H1 (cell line): ENCODE data around the gene ANKRD13B. TPM values are rescaled to one million over a fixed set of nuclear protein-coding genes. Genes with fewer than 3 reads are reported as not detected.

Experiments used
- ATF3 ChIP-seq: IDR thresholded peaks from 2 replicates; pipeline ENCODE4 v1.6.1; 2011; ENCODE audit warnings: low read depth, mild to moderate bottlenecking, low read length; ENCODE audit not compliant: insufficient read depth
- CBX5 ChIP-seq: fragments of 300-800, 300-1000 bp; sonication (generic); IDR thresholded peaks from 2 replicates; pipeline ENCODE4 v1.7.1; 2016; ENCODE audit warnings: antibody characterized with exemption, low read length, low read depth
- CHD2 ChIP-seq: IDR thresholded peaks from 2 replicates; pipeline ENCODE4 v1.6.1; 2012; ENCODE audit warnings: low read length, improper control_type of control experiment
- CHD7 ChIP-seq: fragments of 300-600 bp; sonication (generic); IDR thresholded peaks from 2 replicates; pipeline ENCODE4 v1.7.1; 2012; ENCODE audit warnings: low read length, moderate library complexity, mild to moderate bottlenecking, inconsistent platforms; ENCODE audit not compliant: insufficient replicate concordance
- EGR1 ChIP-seq: IDR thresholded peaks from 2 replicates; pipeline ENCODE4 v1.6.1; 2011; ENCODE audit warnings: low read depth, low read length, borderline replicate concordance
- SP2 ChIP-seq: IDR thresholded peaks from 2 replicates; pipeline ENCODE4 v1.6.1; 2012; ENCODE audit warnings: mild to moderate bottlenecking, low read length, inconsistent platforms
- polyA plus RNA-seq, 7 experiments: library from polyadenylated mRNA; depleted of rRNA in 3 of 7; stranded (reverse) in 5 of 7; unstranded in 2 of 7; fragments of >200 nt in 5 of 7; fragments of 200-250 nt in 2 of 7; gene quantifications; 1 replicate in 5 of 7; 2 replicates in 1 of 7; 4 replicates in 1 of 7; pipeline versions ENCODE4 v1.2.1 to v1.2.3, GENCODE V29; 2011 to 2013; ENCODE audit warnings: missing spikeins in 2 of 7, mixed read lengths in 2 of 7
- total RNA-seq: library from RNA; stranded (reverse); fragmentation: NEBNext Ultra II Directional; extraction: Animal tissue kit (Norgen Biotek cat#: 25700); gene quantifications from 2 replicates; pipeline ENCODE4 v1.2.1, GENCODE V29; 2021

Gene ANKRD13B
- total and polyA plus RNA-seq, 2 of the 8 experiments (the other 6 are each of a cell fraction or from before 2014, with no cell fraction given) = 16.4 to 48.5 TPM

- TF ChIP-seq CBX5 (no peak), SP2 (no peak), CHD7 (no peak), CHD2 (no peak), EGR1 (no peak), ATF3 (no peak)
Measured at GRCh38 chr17:29570521-29570920, 22.4 kb upstream of the ANKRD13B start (continued).
